CD14-positive monocyte (primary cell): ENCODE measurements around the gene LAMC1. TPM values are rescaled to one million over a fixed set of nuclear protein-coding genes. Genes with fewer than 3 reads are reported as not detected.
A peak's percentile ranks its signal among the peaks of the same experiment; 100 is the strongest.

Experiments
- DNase-seq, 3 donors: peaks; one replicate each; pipeline ENCODE4 v3.0.0-alpha.2; 2011 to 2022
- H2AFZ ChIP-seq: 2 replicates; pipeline ENCODE4 v1.6.0; 2012; ENCODE audit warnings: mild to moderate bottlenecking, low read depth, low read length, inconsistent platforms; ENCODE audit not compliant: insufficient read depth, poor library complexity, severe bottlenecking
- H3K27ac ChIP-seq, 2 donors: 1 replicate in 1 of 2; 2 replicates in 1 of 2; pipeline ENCODE4 v1.5.1; 2012 to 2013; ENCODE audit warnings: low read length in 2 of 2, control low read depth in 1 of 2, inconsistent platforms in 1 of 2, low read depth in 1 of 2, mild to moderate bottlenecking in 1 of 2
- H3K27me3 ChIP-seq, 2 donors: one replicate each; pipeline versions ENCODE4 v1.6.0 to v1.6.1; 2011 to 2013; ENCODE audit warnings: low read length in 2 of 2; ENCODE audit not compliant: control insufficient read depth in 2 of 2, insufficient read depth in 2 of 2
- H3K36me3 ChIP-seq, 2 donors: replicated peaks in 1 of 2; 1 replicate in 1 of 2; 2 replicates in 1 of 2; pipeline versions ENCODE4 v1.5.1 to v1.6.1; 2012 to 2013; ENCODE audit warnings: low read length in 2 of 2, control low read depth in 1 of 2, inconsistent platforms in 1 of 2, mild to moderate bottlenecking in 1 of 2; ENCODE audit not compliant: insufficient read depth in 2 of 2, control insufficient read depth in 1 of 2
- H3K4me1 ChIP-seq, 2 donors: 1 replicate in 1 of 2; 2 replicates in 1 of 2; pipeline versions ENCODE4 v1.5.1 to v1.6.1; 2012 to 2013; ENCODE audit warnings: low read length in 2 of 2, control low read depth in 1 of 2, inconsistent platforms in 1 of 2, mild to moderate bottlenecking in 1 of 2, moderate library complexity in 1 of 2; ENCODE audit not compliant: insufficient read depth in 2 of 2, control insufficient read depth in 1 of 2
- H3K4me2 ChIP-seq: replicated peaks from 2 replicates; pipeline ENCODE3; 2012; ENCODE audit warnings: low read length, moderate library complexity, mild to moderate bottlenecking; ENCODE audit not compliant: poor library complexity, severe bottlenecking; ENCODE audit errors: extremely low read depth
- H3K4me3 ChIP-seq, 3 experiments: fragments of 200-600 bp in 1 of 3; sonication (generic) in 1 of 3; replicated peaks in 1 of 3; 1 replicate in 2 of 3; 2 replicates in 1 of 3; pipeline ENCODE4 v1.5.1; 2011 to 2013; ENCODE audit warnings: low read length in 3 of 3, mild to moderate bottlenecking in 3 of 3, control low read depth in 2 of 3, low read depth in 2 of 3, inconsistent platforms in 1 of 3, moderate library complexity in 1 of 3
- H3K79me2 ChIP-seq: 2 replicates; pipeline ENCODE4 v1.6.0; 2012; ENCODE audit warnings: mild to moderate bottlenecking, control low read depth, inconsistent platforms, low read length, moderate library complexity; ENCODE audit not compliant: insufficient read depth
- H3K9ac ChIP-seq: 2 replicates; pipeline ENCODE4 v1.6.0; 2017; ENCODE audit warnings: low read length, mild to moderate bottlenecking; ENCODE audit not compliant: insufficient read depth, poor library complexity, severe bottlenecking
- H3K9me3 ChIP-seq, 2 donors: replicated peaks in 1 of 2; 1 replicate in 1 of 2; 2 replicates in 1 of 2; pipeline versions ENCODE4 v1.5.1 to v1.6.1; 2012 to 2013; ENCODE audit warnings: low read length in 2 of 2, control low read depth in 1 of 2; ENCODE audit not compliant: control insufficient read depth in 1 of 2, insufficient read depth in 1 of 2
- H4K20me1 ChIP-seq: 2 replicates; pipeline ENCODE4 v1.6.0; 2012; ENCODE audit warnings: mild to moderate bottlenecking, low read length, control low read depth, moderate library complexity; ENCODE audit not compliant: insufficient read depth
- H3K27ac Mint-ChIP-seq, 7 donors: one replicate each; pipeline ENCODE4 v1.8.0; 2020; ENCODE audit warnings: mild to moderate bottlenecking in 7 of 7, mixed read lengths in 7 of 7, moderate library complexity in 6 of 7, inconsistent platforms in 2 of 7
- H3K27me3 Mint-ChIP-seq, 3 donors: one replicate each; pipeline ENCODE4 v1.8.0; 2021 to 2022; ENCODE audit warnings: low read depth in 3 of 3, mild to moderate bottlenecking in 3 of 3, mixed read lengths in 3 of 3, moderate library complexity in 3 of 3, inconsistent platforms in 1 of 3
- H3K36me3 Mint-ChIP-seq, 2 donors: one replicate each; pipeline ENCODE4 v1.8.0; 2020; ENCODE audit warnings: mixed read lengths in 2 of 2, inconsistent platforms in 1 of 2, mild to moderate bottlenecking in 1 of 2
- H3K4me1 Mint-ChIP-seq: one replicate; pipeline ENCODE4 v1.8.0; 2020; ENCODE audit warnings: mild to moderate bottlenecking, mixed read lengths
- H3K4me3 Mint-ChIP-seq, 2 donors: one replicate each; pipeline ENCODE4 v1.8.0; 2020; ENCODE audit warnings: mild to moderate bottlenecking in 2 of 2, mixed read lengths in 2 of 2, moderate library complexity in 1 of 2
- H3K9me3 Mint-ChIP-seq, 7 donors: one replicate each; pipeline ENCODE4 v1.8.0; 2020 to 2022; ENCODE audit warnings: mixed read lengths in 7 of 7, mild to moderate bottlenecking in 6 of 7, moderate library complexity in 6 of 7, inconsistent platforms in 2 of 7
- CTCF ChIP-seq: fragments of 200-600 bp; IDR thresholded peaks from one replicate; pipeline ENCODE4 v1.8.0; 2022; ENCODE audit warnings: antibody characterized with exemption, mild to moderate bottlenecking
- WGBS: methylation state at CpG from one replicate; pipeline ENCODE4 v1.1.5; 2013; ENCODE audit warnings: missing lambda C conversion rate; ENCODE audit not compliant: insufficient coverage; 5-methylcytosine and 5-hydroxymethylcytosine counted together
- intact Hi-C, 2 donors: fragments of 100-400 bp; cut with micrococcal nuclease; formaldehyde crosslinking; loops; one replicate each; pipeline versions ENCODE4 v1.15.0 to v1.15.1; 2023
- polyA plus RNA-seq, 3 donors: library from polyadenylated mRNA; depleted of rRNA in 1 of 3; unstranded in 2 of 3; stranded (reverse) in 1 of 3; fragments of 300-500 nt in 2 of 3; fragments of >200 nt in 1 of 3; fragmentation: Illumina TruSeq in 2 of 3; gene quantifications; 1 replicate in 2 of 3; 2 replicates in 1 of 3; pipeline ENCODE4 v1.2.3, GENCODE V29; 2012 to 2021

The LAMC1 gene
- polyA plus RNA-seq, 3 donors = 0.34 to 1.7 (median 0.95) TPM

- H3K9ac ChIP-seq = no peak overlapping the region
- 93% methylated on average over 2 of the region's 4 CpGs for WGBS
- H3K27ac Mint-ChIP-seq = no peak overlapping the region
- no peaks in the 10 kb centered on the region for H3K79me2 ChIP-seq
- DNase-seq = no peak
- no peaks in the 10 kb centered on the region for H3K4me1 ChIP-seq
- H3K4me1 Mint-ChIP-seq = peaks cover 3% of the 10 kb centered on the region
- H3K9me3 ChIP-seq = no peaks in the 10 kb centered on the region
- intact Hi-C loops = no loop called here
- H3K36me3 ChIP-seq = peaks cover 0 to 9% of the 10 kb centered on the region in 2 donors
- no peak overlapping the region for H3K4me2 ChIP-seq
- no peaks in the 10 kb centered on the region for H3K27me3 Mint-ChIP-seq
- no peak for TF ChIP-seq CTCF
- H3K4me3 ChIP-seq = no peak overlapping the region
- H3K27me3 ChIP-seq = no peaks in the 10 kb centered on the region
- no peak overlapping the region for H2AFZ ChIP-seq
- no peaks in the 10 kb centered on the region for H3K9me3 Mint-ChIP-seq
- no peaks in the 10 kb centered on the region for H3K36me3 Mint-ChIP-seq
- H3K27ac ChIP-seq = no peak overlapping the region
- no peak overlapping the region for H3K4me3 Mint-ChIP-seq
- no peaks in the 10 kb centered on the region for H4K20me1 ChIP-seq
Measured at GRCh38 chr1:183138301-183138700, 115.1 kb downstream of the LAMC1 start.

- H3K27ac ChIP-seq = no peak overlapping the region
- peaks cover 0 to 8% of the 10 kb centered on the region in 2 donors for H3K36me3 ChIP-seq
- no peak overlapping the region for H3K4me3 Mint-ChIP-seq
- H3K4me1 ChIP-seq = no peaks in the 10 kb centered on the region
- no peak overlapping the region for H3K4me2 ChIP-seq
- H4K20me1 ChIP-seq = no peaks in the 10 kb centered on the region
- peak in 1 of 3 donors; percentile 42 for DNase-seq
- H3K9me3 ChIP-seq = no peaks in the 10 kb centered on the region
- H3K36me3 Mint-ChIP-seq = no peaks in the 10 kb centered on the region
- TF ChIP-seq CTCF = no peak
- H3K79me2 ChIP-seq = no peaks in the 10 kb centered on the region
- no peaks in the 10 kb centered on the region for H3K27me3 ChIP-seq
- peaks cover 3% of the 10 kb centered on the region for H3K4me1 Mint-ChIP-seq
- H3K4me3 ChIP-seq = no peak overlapping the region
- H3K9ac ChIP-seq = no peak overlapping the region
- H2AFZ ChIP-seq = no peak overlapping the region
- WGBS = 93% methylated on average over 2 of the region's 4 CpGs
- H3K9me3 Mint-ChIP-seq = no peaks in the 10 kb centered on the region
- intact Hi-C loops = no loop called here
- H3K27me3 Mint-ChIP-seq = peaks cover 0 to 2% (median 0%) of the 10 kb centered on the region in 3 donors
- H3K27ac Mint-ChIP-seq = no peak overlapping the region
Measured at GRCh38 chr1:183139281-183139942, 116.2 kb downstream of the LAMC1 start.
